ENCODE results near the gene ERN1. TPM values are rescaled to one million over a fixed set of nuclear protein-coding genes. Genes with fewer than 3 reads are reported as not detected.

Gene ERN1
- total RNA-seq: 13.7 and 18.6 TPM in 2 replicates

DNA sequence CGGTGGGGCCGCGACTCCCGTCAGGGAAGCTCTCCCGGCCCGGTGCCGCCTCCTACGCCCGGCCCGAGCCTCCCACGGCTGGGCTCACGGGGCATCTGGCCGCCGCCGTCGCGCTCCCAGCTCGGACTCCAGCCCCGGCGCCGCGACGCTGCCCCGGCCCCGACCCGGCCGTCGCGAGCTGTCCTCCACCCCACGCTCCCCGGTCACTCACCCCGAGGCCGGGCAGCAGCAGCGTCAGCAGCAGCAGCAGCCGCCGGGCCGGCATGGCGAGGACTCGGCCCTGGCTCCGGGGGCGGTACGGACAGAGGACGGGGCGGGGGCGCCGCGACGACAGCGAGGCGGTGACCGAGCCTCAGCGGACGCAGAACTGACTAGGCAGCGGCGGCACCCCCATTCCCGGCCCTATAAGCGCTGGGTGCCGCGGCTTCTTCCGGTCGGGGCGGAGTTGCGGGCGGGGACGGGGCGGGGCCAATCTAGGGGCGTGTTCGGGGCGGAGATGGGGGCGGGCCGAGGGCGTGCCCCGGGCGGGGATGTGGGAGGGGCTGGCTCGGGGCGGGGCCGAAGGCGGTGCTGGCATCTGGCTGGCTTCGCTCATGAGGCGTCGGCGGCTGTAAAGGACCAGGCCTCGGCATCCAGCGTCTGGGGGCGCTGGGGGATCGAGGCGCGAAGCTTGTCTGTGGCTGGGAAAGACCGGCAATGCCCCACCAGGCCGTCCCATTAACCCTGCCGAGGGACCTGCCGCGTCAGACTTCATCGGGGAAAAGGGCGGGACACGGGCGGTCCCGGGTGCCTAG, at the start of gene ERN1:
Gene ERN1, minus strand, starts transcription at position 380 of the 794 bp plus-strand sequence. Its CDS starts 115 bp downstream, at position 265.

DNA sequence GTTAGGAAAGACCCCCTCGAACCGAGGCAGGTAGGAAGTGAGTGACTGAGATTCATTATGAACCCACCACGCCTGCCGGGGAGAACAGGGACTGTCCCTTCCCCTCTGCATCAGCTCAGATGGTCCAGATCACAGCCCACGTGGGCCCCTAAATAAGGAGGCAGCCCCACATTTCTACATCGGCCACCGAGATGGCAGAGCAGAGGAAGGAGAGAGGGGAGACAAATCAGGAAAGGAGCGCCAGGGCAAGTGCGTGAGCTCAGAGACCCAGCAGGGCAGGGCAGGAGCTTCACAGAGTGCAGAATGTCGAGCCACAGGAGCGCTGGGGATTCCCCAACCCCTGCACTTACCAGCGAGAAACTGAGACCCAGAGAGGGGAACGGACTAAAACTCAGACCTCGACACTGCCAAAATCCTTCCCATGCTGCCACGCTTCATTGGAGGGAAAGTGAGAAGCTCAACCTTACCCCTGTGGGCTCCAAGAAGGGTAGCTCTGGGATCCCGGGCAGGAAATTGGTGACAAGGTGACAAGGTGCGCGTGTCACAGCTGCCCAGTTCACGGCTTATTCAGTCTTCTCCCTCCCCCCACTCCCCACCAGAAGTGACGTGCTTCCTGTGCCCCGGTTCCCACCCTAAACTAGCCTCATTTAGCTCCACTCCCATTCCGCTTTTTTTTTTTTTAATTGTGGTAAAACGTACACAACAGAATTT, 109.7 kb downstream of the ERN1 start, which contains the start of gene ICAM2:
Gene ICAM2, minus strand, starts transcription at position 578 of the 711 bp plus-strand sequence. CDS start 13,942 bp downstream, outside the sequence.

DNA sequence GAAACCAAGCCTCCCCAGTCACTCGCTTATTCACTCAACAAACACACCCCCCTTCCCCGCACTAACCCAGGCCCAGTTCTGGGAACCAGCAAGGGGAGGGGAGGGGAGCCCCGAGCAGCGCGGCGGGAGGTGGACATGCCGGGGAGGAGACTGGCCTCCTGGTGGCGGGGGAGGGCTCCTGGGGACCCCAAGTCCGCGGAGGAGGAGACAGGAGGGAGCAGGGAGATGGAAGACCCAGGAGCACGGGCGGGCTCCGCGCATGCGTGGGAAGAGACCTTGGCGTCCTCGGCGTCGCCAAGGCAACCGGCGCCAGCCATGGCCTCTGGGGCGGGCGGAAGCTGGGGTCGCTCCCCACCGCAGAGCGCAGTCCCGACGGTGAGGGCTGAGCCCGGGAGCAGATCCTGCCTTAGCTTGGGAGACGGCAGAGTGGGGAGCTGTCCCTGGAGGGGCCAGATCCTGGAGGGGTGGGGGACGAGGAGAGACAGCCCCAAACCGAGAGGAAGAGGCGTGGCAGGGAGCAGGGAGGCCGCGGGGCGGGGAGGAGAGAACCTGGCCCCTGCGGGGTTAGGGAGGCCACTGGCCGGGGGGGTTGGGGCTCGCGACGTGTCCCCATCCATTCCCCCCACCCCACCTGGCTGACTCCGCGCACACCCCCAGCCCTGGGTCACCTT, 131.8 kb downstream of the ERN1 start, which contains the start of gene PRR29:
Gene PRR29, plus strand, starts transcription at position 302 of the 671 bp plus-strand sequence. Its CDS starts 14 bp downstream, at position 316.

Small RNAs within 50 kb of the gene (small RNA-seq; reads per million reads assigned to genes)
- gene SNORD104: 3,334 reads per million, percentile 100 among the genes with 10 or more reads in this experiment

Other genes starting within 250 kb of the ERN1 start
- not detected in 2 replicates for gene GH2, start 248.2 kb downstream of the ERN1 start, total RNA-seq
- not detected in 2 replicates for gene CSH1, start 233.6 kb downstream of the ERN1 start, total RNA-seq
- gene CSHL1, start 218.9 kb downstream of the ERN1 start, total RNA-seq: not detected in 2 replicates
- gene GH1, start 211.3 kb downstream of the ERN1 start, total RNA-seq: not detected in 2 replicates
- 0.33 and 1.1 TPM in 2 replicates for gene CD79B, start 197.8 kb downstream of the ERN1 start, total RNA-seq
- gene SCN4A, start 157.2 kb downstream of the ERN1 start, total RNA-seq: not detected in 2 replicates
- gene PRR29, start 131.8 kb downstream of the ERN1 start, total RNA-seq: 0.33 and 0.57 TPM in 2 replicates
- 806 and 851 TPM in 2 replicates for gene ICAM2, start 109.5 kb downstream of the ERN1 start, total RNA-seq
- 18.0 and 20.3 TPM in 2 replicates for gene TEX2, start 133.1 kb upstream of the ERN1 start, total RNA-seq